ENCODE data around the gene AXDND1. TPM values are rescaled to one million over a fixed set of nuclear protein-coding genes. Genes with fewer than 3 reads are reported as not detected.

AXDND1 gene
- total and polyA plus RNA-seq, 2 of the 8 experiments (the other 6 are each of a cell fraction or from before 2014, with no cell fraction given) = 0.61 TPM; not detected in 1

GRCh38 chr1:179558078-179558477 is 192.3 kb downstream of the AXDND1 start:
- no peaks in the 10 kb centered on the region for H3K27me3 ChIP-seq (replicated peaks in 1 of 4; ENCODE audit: control insufficient read depth in 3 of 4, extremely low read depth in 1 of 4, insufficient read depth in 3 of 4, low read length in 3 of 4)
- FAIRE-seq = no peak
- H2AFZ ChIP-seq (ENCODE audit: low read length) = no peak overlapping the region
- H3K4me1 ChIP-seq (replicated peaks in 1 of 4; ENCODE audit: control insufficient read depth in 3 of 4, insufficient read depth in 4 of 4, low read length in 3 of 4) = no peaks in the 10 kb centered on the region
- H2BK15ac ChIP-seq (ENCODE audit: low read length) = no peak overlapping the region
- H3K23ac ChIP-seq (ENCODE audit: insufficient read length) = no peak overlapping the region
- H3K4ac ChIP-seq (replicated peaks; ENCODE audit: insufficient read length, low read depth, low read length) = no peak overlapping the region
- no peak overlapping the region for H2BK12ac ChIP-seq (ENCODE audit: low read depth, low read length)
- no peak overlapping the region for H2BK5ac ChIP-seq (ENCODE audit: low read depth, low read length)
- no peak overlapping the region for H2BK120ac ChIP-seq (replicated peaks; ENCODE audit: low read depth, low read length)
- H4K5ac ChIP-seq (ENCODE audit: insufficient read length, low read depth, low read length) = no peak overlapping the region
- DNase-seq (ENCODE audit: low read depth in 1 of 2, low spot score in 2 of 2) = no peak
- no peak overlapping the region for H3K27ac ChIP-seq (ENCODE audit: low read depth, low read length)
- H3K9me3 ChIP-seq (ENCODE audit: insufficient read depth in 2 of 2, low read depth in 1 of 2, low read length in 1 of 2) = no peaks in the 10 kb centered on the region
- H3K79me2 ChIP-seq (ENCODE audit: control insufficient read depth in 1 of 2, insufficient read depth in 2 of 2, low read length in 2 of 2) = no peaks in the 10 kb centered on the region
- no peak overlapping the region for H3K4me2 ChIP-seq (ENCODE audit: insufficient read depth in 1 of 2, low read depth in 2 of 2, low read length in 2 of 2)
- no peaks in the 10 kb centered on the region for H3K36me3 ChIP-seq (ENCODE audit: control insufficient read depth in 2 of 4, insufficient read depth in 4 of 4, low read length in 3 of 4)
- no peak overlapping the region for H4K91ac ChIP-seq (replicated peaks; ENCODE audit: insufficient read length, low read length)
- 100% methylated on average over 1 of the region's 1 CpG; no CpG with 5 or more reads in 1 of the 2 experiments for WGBS, 2 experiments (ENCODE audit: extremely low coverage in 1 of 2, insufficient coverage in 1 of 2, insufficient read length in 1 of 2, insufficient replicate concordance in 2 of 2, low coverage in 1 of 2, low lambda C conversion rate in 2 of 2, missing lambda C conversion rate in 1 of 2)
- no peak overlapping the region for H3K9ac ChIP-seq (replicated peaks in 1 of 4; ENCODE audit: extremely low read depth in 1 of 4, low read depth in 3 of 4, low read length in 3 of 4)
- H2AK5ac ChIP-seq (ENCODE audit: low read depth, low read length) = no peak overlapping the region
- H3K79me1 ChIP-seq (ENCODE audit: low read depth, low read length) = no peaks in the 10 kb centered on the region
- CTCF ChIA-PET (ENCODE audit: partially characterized antibody) = no interaction called here
- H4K8ac ChIP-seq (ENCODE audit: extremely low read depth, insufficient read depth, low read length) = no peak overlapping the region
- POLR2A ChIA-PET (ENCODE audit: partially characterized antibody) = no interaction called here
- H3K23me2 ChIP-seq (ENCODE audit: low read depth, low read length) = no peaks in the 10 kb centered on the region
- H3K18ac ChIP-seq (ENCODE audit: extremely low read depth, low read length) = no peak overlapping the region
- no peak overlapping the region for H3K14ac ChIP-seq (ENCODE audit: insufficient read length)
- H4K20me1 ChIP-seq (replicated peaks in 1 of 2; ENCODE audit: control insufficient read depth in 1 of 2, insufficient read depth in 2 of 2, low read length in 2 of 2) = no peaks in the 10 kb centered on the region
- H3K56ac ChIP-seq (replicated peaks; ENCODE audit: insufficient read length, low read depth, low read length) = no peak overlapping the region
- H2BK20ac ChIP-seq (ENCODE audit: low read length) = no peak overlapping the region
- no peak overlapping the region for H3K4me3 ChIP-seq (ENCODE audit: extremely low read depth in 1 of 4, insufficient read depth in 2 of 4, low read depth in 3 of 4, low read length in 4 of 4)
- TF ChIP-seq EZH2 (IDR thresholded peaks at IDR 0.05; ENCODE audit: low read depth, low read length, severe bottlenecking) = no peak
- no peak for TF ChIP-seq RBBP5 (IDR thresholded peaks at IDR 0.05; ENCODE audit: borderline replicate concordance, low read depth, low read length)
- no peak for TF ChIP-seq JUN (IDR thresholded peaks at IDR 0.05; ENCODE audit: low read depth, low read length)
- TF ChIP-seq CTCF (IDR thresholded peaks at IDR 0.05; ENCODE audit: control extremely low read depth in 1 of 3, insufficient read depth in 1 of 3, low read depth in 1 of 3, low read length in 3 of 3) = no peak
- no peak for TF ChIP-seq MAX (IDR thresholded peaks at IDR 0.05)
- TF ChIP-seq JUND (IDR thresholded peaks at IDR 0.05; ENCODE audit: low read length) = no peak
- TF ChIP-seq BACH1 (IDR thresholded peaks at IDR 0.05; ENCODE audit: low read length) = no peak
- no peak for TF ChIP-seq NANOG (IDR thresholded peaks at IDR 0.05; ENCODE audit: insufficient read depth, low read depth, low read length, poor library complexity, severe bottlenecking)
- TF ChIP-seq EP300 (IDR thresholded peaks at IDR 0.05; ENCODE audit: borderline replicate concordance in 1 of 2, low read depth in 2 of 2, low read length in 2 of 2) = no peak
- no peak for TF ChIP-seq HDAC2 (IDR thresholded peaks at IDR 0.05; ENCODE audit: borderline replicate concordance in 1 of 2, low read depth in 2 of 2, low read length in 2 of 2)
- TF ChIP-seq CEBPB (IDR thresholded peaks at IDR 0.05; ENCODE audit: low read depth, low read length) = no peak
